Stomach (tissue), 4 donors: ENCODE measurements around the gene ITGA6.

Experiments used
- CTCF ChIP-seq, 7 experiments: fragments of 450-650 bp in 4 of 7; fragments of 200-600 bp in 3 of 7; sonication (generic) in 3 of 7; IDR thresholded peaks; one replicate each; pipeline ENCODE4 v1.5.1; 2016 to 2019; ENCODE audit warnings: antibody characterized with exemption in 7 of 7, control low read depth in 2 of 7, mild to moderate bottlenecking in 1 of 7
- POLR2A ChIP-seq, 4 donors: fragments of 450-650 bp; IDR thresholded peaks; one replicate each; pipeline ENCODE4 v1.6.1; 2016; ENCODE audit warnings: antibody characterized with exemption in 4 of 4, control low read depth in 2 of 4, mild to moderate bottlenecking in 1 of 4, moderate library complexity in 1 of 4

- TF ChIP-seq CTCF (IDR thresholded peaks at IDR 0.05), result no peak
- no peak for TF ChIP-seq POLR2A (IDR thresholded peaks at IDR 0.05)
Measured at GRCh38 chr2:172403881-172404468, 23.4 kb upstream of the ITGA6 start.
